Measurements from ENCODE around the gene SPINK4.
A peak's percentile ranks its signal among the peaks of the same experiment; 100 is the strongest.

SPINK4 gene

DNA sequence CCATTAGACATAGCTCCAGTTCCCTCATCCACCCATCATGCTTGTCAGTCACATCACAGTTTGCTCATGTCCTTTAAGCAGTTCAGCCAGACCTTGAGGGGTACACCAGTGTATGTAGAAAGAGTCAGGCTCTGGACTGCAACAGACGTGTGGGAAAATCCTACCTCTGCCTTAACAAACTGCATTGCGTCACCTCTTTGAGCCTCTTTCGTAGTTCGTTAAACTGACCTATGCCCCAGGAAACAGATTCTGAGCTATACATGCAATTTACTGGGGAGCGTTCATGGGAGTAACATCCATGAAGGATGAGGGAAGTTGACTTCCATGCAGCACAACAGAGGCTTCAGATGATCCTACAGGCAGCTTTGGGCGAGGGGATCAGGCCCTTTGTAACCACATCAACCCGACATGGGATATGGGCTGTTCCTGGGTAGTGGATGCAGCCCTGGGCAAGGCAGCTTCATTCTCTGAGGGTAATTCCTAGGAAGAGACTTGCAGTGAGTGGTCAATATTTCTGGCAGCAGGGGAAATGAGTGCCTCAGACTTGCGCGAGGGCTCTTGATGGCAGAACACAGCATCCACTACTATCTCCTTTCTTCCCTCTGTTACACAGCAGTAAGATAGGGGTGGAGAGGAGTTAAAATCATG is 4.3 kb downstream of the SPINK4 start:
- Mint-ChIP-seq H3K4me1 (peaks cover 2% of the 10 kb centered on the region), H3K27me3 (no peaks in the 10 kb centered on the region), H3K4me3 (no peak overlapping the region)

DNA sequence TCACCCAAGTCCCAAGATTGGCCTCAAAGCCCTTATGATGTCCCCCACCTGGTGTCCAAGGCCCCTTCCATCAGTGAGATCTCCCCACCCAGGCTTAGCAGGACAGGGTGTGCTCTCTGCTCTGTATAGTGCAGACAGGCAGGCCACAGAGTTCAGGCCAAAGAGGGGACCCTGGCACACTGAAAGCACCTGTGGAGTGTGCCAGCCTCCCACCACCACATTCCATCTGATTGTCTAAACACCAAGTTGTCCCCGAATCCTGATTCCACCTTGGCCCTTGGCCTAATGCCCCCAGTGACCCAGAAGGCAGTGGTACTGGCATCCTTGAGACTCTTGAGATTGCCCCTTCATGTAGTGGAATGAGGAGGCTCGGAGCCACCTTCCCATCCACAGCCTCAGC is 5.4 kb downstream of the SPINK4 start:
- no peak overlapping the region for H3K27ac Mint-ChIP-seq
- H3K4me1 Mint-ChIP-seq = peaks cover 12% of the 10 kb centered on the region
- no peak overlapping the region for H3K4me3 Mint-ChIP-seq
- no peaks in the 10 kb centered on the region for H3K9me3 Mint-ChIP-seq
- no peak for ATAC-seq
- no peaks in the 10 kb centered on the region for H3K27me3 Mint-ChIP-seq
- H3K36me3 Mint-ChIP-seq = peaks cover 10% of the 10 kb centered on the region

More for the DNA sequence above, 4.3 kb downstream of the SPINK4 start:
- ATAC-seq = no peak
- Mint-ChIP-seq H3K9me3 (no peaks in the 10 kb centered on the region), H3K36me3 (peaks cover 10% of the 10 kb centered on the region), H3K27ac (no peak overlapping the region)

DNA sequence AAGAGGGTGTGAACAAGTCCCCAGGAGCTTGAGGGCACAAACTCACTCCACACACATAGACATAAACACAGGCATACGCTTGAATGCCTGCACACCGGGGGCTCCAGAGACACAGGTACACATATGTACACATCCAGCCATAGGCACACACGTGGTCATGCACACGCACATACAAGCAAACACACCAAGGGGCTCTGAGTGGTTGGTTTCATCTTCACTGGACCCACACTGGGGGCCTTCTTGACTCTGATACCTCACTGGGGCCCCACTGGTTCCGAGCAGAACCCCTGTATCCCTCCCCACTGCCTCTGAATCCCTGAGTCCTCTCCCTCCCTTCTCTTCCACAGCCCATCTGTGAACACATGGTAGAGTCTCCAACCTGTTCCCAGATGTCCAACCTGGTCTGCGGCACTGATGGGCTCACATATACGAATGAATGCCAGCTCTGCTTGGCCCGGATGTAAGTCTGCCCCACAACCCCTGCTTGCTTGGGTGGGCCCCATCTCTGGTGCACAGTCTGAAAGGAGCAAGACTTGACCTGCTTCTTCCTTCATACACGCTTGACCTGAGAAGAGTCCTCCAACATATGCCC is 6.4 kb downstream of the SPINK4 start:
- Mint-ChIP-seq H3K36me3 (peaks cover 18% of the 10 kb centered on the region), H3K27ac (no peak overlapping the region), H3K4me3 (no peak overlapping the region), H3K9me3 (no peaks in the 10 kb centered on the region), H3K4me1 (peaks cover 17% of the 10 kb centered on the region), H3K27me3 (no peaks in the 10 kb centered on the region)
- no peak for ATAC-seq

DNA sequence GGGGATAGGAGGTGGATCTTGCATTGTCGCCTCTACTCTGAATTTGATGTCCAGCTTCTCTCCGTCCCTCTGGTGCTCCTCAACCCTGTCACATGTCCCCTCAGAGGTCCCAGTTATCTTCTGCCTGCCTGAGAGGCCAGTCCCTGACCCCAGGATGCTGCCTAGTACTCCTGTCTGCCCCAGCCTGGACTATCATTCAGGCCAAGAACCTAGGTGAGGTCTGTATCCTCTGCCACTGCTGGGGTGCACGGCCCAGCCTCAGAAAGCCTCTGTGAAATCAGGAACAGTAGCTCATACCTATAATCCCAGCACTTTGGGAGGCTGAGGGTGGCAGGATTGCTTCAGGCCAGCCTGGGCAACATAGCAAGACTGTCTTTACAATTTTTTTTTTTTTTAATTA is 8.6 kb downstream of the SPINK4 start:
- H3K27me3 Mint-ChIP-seq = no peaks in the 10 kb centered on the region
- ATAC-seq = no peak
- peaks cover 17% of the 10 kb centered on the region for H3K4me1 Mint-ChIP-seq
- peaks cover 29% of the 10 kb centered on the region for H3K36me3 Mint-ChIP-seq
- H3K27ac Mint-ChIP-seq = no peak overlapping the region
- no peak overlapping the region for H3K4me3 Mint-ChIP-seq
- H3K9me3 Mint-ChIP-seq = no peaks in the 10 kb centered on the region

DNA sequence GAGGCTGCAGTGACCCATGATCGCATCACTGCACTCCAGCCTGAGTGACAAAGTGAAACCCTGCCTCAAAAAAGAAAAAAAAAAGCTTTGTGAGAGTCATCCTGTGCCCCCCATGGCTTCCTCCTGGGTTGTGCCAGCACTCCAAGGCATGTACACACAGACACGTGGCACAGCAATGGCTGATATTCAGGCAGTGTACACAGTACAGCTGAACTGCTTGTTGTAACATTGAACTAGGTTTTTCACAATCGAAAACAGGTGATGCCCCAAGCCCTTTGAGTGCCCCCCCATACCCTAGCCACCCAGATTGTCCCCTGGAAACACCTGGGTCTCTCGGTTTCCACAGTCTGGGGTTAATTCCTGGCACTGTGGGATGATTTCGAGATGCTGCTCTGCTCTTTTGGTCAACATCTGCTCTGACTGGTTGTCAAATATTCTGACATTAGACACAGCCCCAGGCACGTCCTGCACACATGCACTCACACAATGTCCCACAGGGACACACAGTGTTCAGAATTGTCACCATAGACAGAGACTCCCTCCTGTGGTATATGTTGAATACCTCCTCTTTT is 9.2 kb downstream of the SPINK4 start:
- no peaks in the 10 kb centered on the region for H3K27me3 Mint-ChIP-seq
- H3K4me3 Mint-ChIP-seq = no peak overlapping the region
- H3K27ac Mint-ChIP-seq = peak overlapping the region; percentile 28
- no peaks in the 10 kb centered on the region for H3K9me3 Mint-ChIP-seq
- peaks cover 29% of the 10 kb centered on the region for H3K36me3 Mint-ChIP-seq
- H3K4me1 Mint-ChIP-seq = peaks cover 17% of the 10 kb centered on the region
- ATAC-seq = peak; percentile 58

DNA sequence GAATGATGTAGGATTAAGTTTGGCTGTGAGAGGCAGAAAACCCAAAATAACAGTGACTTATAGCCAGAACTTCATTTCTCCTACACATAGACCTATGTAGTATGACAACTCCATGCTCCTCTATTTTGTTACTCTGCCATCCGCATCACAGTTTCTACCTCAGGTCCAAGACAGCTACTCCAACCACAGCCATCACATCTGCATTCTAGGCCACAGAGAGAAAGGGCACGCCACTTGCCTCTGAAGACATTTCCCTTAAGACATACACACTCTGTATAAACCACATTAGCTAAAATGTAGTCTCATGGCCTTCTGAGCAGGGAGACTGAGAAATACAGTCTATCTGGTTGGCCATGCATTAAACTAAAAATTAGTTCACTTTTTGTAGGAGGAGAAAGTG is 10.0 kb downstream of the SPINK4 start:
- peaks cover 38% of the 10 kb centered on the region for H3K36me3 Mint-ChIP-seq
- peak overlapping the region; percentile 28 for H3K27ac Mint-ChIP-seq
- H3K4me3 Mint-ChIP-seq = no peak overlapping the region
- no peaks in the 10 kb centered on the region for H3K27me3 Mint-ChIP-seq
- ATAC-seq = peak; percentile 31
- H3K9me3 Mint-ChIP-seq = no peaks in the 10 kb centered on the region
- H3K4me1 Mint-ChIP-seq = peaks cover 17% of the 10 kb centered on the region

DNA sequence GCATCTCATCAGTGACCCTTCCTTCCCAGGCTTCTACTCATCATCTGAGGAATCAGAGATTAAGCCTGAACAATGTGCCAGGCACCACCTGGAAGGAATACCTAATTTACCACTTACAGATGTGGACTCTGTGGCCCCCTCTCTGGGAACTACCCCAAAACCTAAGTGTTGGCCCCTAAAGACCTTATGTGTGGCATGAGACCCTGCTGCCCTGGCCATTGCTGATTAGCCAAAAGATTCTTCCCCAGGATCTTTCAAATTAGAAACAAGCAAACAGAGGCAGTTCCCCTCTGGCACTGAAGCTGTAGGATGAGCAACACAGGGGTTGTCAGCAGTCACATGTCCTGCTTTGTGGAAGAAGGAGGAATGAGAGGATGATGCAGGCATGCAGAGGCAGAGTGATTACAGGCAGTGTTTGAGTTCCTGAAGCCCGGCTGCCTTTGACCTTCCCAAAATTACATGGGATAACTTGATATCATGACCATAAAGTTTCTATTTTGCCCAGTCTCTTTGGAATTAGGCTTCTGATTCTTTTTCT is 10.6 kb downstream of the SPINK4 start:
- peaks cover 40% of the 10 kb centered on the region for H3K36me3 Mint-ChIP-seq
- no peaks in the 10 kb centered on the region for H3K27me3 Mint-ChIP-seq
- H3K27ac Mint-ChIP-seq = peak overlapping the region; percentile 28
- no peak for ATAC-seq
- no peak overlapping the region for H3K4me3 Mint-ChIP-seq
- H3K9me3 Mint-ChIP-seq = no peaks in the 10 kb centered on the region
- peaks cover 17% of the 10 kb centered on the region for H3K4me1 Mint-ChIP-seq

DNA sequence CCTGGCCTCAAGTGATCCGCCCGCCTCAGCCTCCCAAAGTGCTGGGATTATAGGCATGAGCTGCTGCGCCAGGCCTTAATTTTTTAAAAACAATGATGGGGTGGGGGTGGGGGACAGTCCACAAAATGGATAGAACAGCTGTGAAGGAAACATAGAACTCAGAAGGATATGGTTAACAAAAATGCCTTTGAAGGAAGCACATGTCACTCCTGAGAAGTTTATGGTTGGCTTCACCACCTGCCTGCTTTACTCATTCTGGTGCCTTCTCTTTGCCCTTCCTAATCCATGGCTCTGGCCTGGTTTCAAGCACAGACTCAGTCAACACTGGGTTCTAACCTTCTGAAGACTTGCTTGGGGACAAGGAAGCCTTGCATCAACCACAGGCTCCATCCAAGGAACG is 14.2 kb downstream of the SPINK4 start:
- ATAC-seq = no peak
- Mint-ChIP-seq H3K4me1 (peaks cover 15% of the 10 kb centered on the region), H3K9me3 (no peaks in the 10 kb centered on the region), H3K27ac (no peak overlapping the region), H3K27me3 (no peaks in the 10 kb centered on the region), H3K4me3 (no peak overlapping the region), H3K36me3 (peaks cover 52% of the 10 kb centered on the region)

DNA sequence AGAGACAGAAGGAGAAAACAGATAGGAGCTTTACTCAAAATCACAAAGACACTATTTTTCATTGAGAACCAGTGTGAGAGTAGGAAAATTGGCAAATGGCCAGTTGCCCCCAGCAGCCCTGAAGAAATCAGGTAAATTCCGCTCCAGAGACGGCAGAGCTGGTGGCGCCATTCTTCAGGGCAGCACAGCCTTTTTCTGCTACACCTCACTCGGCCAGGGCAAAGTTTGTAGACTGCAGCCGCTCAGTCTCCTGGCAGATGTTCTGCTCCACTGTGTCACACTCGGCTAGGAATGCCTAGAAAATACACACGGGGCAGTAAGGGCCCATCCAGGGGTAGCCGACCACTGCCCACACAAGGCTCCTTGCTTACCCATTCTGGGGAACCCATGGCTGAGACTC is 15.0 kb downstream of the SPINK4 start:
- no peaks in the 10 kb centered on the region for H3K9me3 Mint-ChIP-seq
- H3K4me3 Mint-ChIP-seq = no peak overlapping the region
- H3K27me3 Mint-ChIP-seq = no peaks in the 10 kb centered on the region
- peaks cover 58% of the 10 kb centered on the region for H3K36me3 Mint-ChIP-seq
- no peak overlapping the region for H3K27ac Mint-ChIP-seq
- peaks cover 7% of the 10 kb centered on the region for H3K4me1 Mint-ChIP-seq
- no peak for ATAC-seq

DNA sequence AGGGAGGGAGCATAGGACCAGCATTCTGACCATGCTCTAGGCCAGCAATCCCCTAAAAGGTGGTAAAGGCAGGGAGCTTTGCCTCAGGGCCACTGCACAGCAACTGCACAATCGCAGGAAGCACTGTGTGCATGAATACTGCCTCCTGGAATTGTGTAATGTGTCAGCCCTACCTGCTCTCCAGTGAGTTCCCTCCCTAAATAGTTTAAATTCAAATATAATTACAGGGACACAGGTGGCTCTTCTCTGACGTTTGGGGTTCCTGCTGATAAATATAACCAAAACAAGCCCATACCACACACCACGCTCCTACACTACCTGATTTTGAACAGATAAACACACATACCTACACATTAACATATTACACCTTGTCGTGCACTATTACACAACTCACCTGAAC is 15.5 kb downstream of the SPINK4 start:
- Mint-ChIP-seq H3K27me3 (no peaks in the 10 kb centered on the region), H3K27ac (no peak overlapping the region), H3K4me1 (peaks cover 4% of the 10 kb centered on the region), H3K4me3 (no peak overlapping the region), H3K36me3 (peaks cover 63% of the 10 kb centered on the region), H3K9me3 (no peaks in the 10 kb centered on the region)
- no peak for ATAC-seq

DNA sequence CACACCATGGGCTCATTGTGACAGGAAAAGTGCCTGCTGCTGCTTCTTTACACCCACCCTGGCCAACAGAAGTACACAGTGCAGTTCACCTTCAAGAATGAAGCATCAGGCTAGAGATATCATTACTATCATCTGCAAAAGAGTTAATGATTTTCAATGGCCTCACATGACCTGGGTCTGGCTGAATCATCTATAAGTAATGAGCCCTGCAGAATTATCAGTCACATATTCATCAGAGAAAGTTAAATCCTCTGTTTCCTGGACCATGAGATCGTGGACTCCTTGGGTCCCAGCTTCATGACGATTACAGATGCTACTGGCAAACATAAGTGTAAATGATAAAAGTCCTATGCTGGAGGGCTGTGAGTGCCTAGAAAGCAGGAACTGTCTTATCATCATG is 16.3 kb downstream of the SPINK4 start:
- H3K27me3 Mint-ChIP-seq = no peaks in the 10 kb centered on the region
- H3K27ac Mint-ChIP-seq = no peak overlapping the region
- H3K4me3 Mint-ChIP-seq = no peak overlapping the region
- H3K4me1 Mint-ChIP-seq = no peaks in the 10 kb centered on the region
- H3K9me3 Mint-ChIP-seq = no peaks in the 10 kb centered on the region
- no peak for ATAC-seq
- H3K36me3 Mint-ChIP-seq = peaks cover 61% of the 10 kb centered on the region

DNA sequence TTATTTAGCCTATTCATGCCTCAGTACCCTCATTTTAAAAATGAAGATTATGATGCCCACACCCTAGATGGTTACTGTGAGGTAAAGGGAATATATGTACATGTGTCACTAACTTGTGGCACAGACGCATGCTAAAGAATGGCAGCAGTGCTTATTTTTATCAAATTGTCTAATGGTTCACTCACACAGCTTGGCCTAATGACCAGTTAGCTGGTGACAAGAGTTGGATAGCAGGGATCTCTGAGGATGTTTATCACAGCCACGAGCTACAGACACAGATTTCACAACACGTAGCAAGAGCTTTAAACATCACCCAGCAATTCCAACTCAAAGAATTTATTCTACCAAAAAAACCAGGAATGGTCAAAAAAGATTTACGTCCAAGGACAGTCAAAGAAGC is 17.3 kb downstream of the SPINK4 start:
- ATAC-seq = no peak
- H3K27me3 Mint-ChIP-seq = no peaks in the 10 kb centered on the region
- no peak overlapping the region for H3K4me3 Mint-ChIP-seq
- H3K4me1 Mint-ChIP-seq = no peaks in the 10 kb centered on the region
- H3K27ac Mint-ChIP-seq = no peak overlapping the region
- no peaks in the 10 kb centered on the region for H3K9me3 Mint-ChIP-seq
- H3K36me3 Mint-ChIP-seq = peaks cover 57% of the 10 kb centered on the region

DNA sequence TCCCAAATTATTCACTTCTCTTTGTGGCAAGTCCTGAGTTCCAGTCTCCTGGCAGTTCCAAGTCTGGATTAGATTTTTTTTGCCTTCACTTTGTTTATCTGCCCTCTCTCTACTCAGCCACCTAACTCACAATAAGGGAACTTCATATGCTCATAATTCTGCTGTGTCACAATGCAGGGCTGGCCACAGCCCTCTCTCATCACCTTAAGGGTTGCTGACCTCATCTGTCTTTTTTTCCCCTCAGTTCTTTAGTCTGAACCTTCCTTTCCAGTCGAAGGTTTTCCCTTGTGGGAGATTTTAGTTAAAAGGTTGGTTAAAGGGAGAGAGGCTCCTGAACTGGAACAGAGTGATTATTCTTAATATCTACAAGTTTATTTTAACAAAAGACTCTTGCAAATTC is 20.4 kb downstream of the SPINK4 start:
- peaks cover 39% of the 10 kb centered on the region for H3K36me3 Mint-ChIP-seq
- no peak for ATAC-seq
- no peaks in the 10 kb centered on the region for H3K9me3 Mint-ChIP-seq
- H3K27me3 Mint-ChIP-seq = no peaks in the 10 kb centered on the region
- peaks cover 19% of the 10 kb centered on the region for H3K4me1 Mint-ChIP-seq
- no peak overlapping the region for H3K27ac Mint-ChIP-seq
- H3K4me3 Mint-ChIP-seq = no peak overlapping the region

DNA sequence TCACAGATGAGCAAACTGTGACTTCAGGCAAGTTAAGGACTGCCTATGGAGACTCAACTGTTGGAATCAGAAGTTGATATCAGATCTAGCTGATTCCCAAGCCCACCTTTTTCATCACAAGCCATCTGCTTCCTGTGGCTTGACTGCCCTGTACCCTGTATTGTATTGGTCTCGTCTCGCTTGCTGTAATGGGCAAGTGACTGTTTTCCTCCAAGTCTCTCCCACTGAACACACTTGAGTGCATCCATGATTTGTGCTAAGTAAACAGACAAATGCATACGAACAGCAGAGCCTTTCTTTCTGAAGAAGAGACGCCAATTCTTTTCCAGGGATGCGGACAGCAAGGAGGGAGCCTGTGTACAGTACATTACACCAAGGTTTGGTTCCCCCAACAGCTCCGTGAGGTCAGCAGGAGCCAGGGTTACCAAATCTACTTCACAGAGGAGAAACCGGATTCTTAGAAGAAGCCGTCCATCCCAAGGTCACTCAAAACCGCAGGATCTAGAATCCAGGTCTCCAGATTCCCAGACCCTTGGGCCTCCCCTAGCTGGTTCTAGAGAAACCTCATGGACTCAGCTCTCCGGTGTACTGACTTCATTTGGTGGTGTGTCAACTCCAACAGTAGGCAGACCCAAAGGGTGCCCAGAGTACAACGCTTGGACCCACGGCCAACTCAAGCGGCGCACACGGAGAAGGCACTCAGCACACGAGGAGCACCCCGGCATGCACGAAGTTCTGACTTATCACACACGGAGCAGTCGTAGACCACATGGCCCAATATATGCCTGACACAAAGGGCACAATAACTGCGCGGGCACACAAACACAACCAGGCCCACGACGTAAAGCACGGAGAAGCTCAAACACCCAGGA is 23.4 kb downstream of the SPINK4 start:
- H3K36me3 Mint-ChIP-seq = peaks cover 38% of the 10 kb centered on the region
- peaks cover 40% of the 10 kb centered on the region for H3K4me1 Mint-ChIP-seq
- H3K9me3 Mint-ChIP-seq = no peaks in the 10 kb centered on the region
- no peaks in the 10 kb centered on the region for H3K27me3 Mint-ChIP-seq
- no peak for ATAC-seq
- peak overlapping the region; percentile 90 for H3K4me3 Mint-ChIP-seq
- peak overlapping the region; percentile 93 for H3K27ac Mint-ChIP-seq

DNA sequence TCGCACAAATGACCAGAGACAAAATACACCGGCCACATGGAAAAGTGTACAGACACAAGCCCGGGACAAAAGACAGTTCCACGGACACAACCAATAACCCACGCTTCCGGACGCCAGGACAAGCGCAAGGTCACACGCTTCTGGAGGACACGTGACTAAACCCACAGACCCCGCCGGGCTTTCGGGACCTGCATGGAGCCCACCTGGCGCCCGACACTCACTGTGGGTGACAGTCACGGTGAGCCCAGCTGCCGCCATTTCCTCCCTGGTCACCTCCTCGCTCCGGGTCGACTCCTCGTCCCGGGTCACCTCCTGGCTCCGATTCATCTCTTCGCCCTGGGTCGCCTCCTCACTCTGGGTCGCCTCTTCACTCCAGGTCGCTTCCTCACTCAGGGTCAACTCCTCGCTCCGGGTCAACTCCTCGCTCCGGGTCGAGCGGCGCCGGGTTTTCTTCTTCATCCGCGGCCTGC is 24.1 kb downstream of the SPINK4 start:
- H3K9me3 Mint-ChIP-seq = no peaks in the 10 kb centered on the region
- peaks cover 31% of the 10 kb centered on the region for H3K36me3 Mint-ChIP-seq
- H3K4me1 Mint-ChIP-seq = peaks cover 40% of the 10 kb centered on the region
- H3K27ac Mint-ChIP-seq = peak overlapping the region; percentile 93
- H3K4me3 Mint-ChIP-seq = peak overlapping the region; percentile 90
- no peaks in the 10 kb centered on the region for H3K27me3 Mint-ChIP-seq
- peak; percentile 28 for ATAC-seq

All from stimulated activated memory B cell treated with anti-CD40 and anti-IgM and Interleukin-4, amounts not matched to agents 10 μg/mL and 1 μg/mL and 100 μg/mL, for 72 hours (primary cell).